Breast epithelium (tissue), 4 donors: ENCODE results near the gene HDGF. TPM values are rescaled to one million over a fixed set of nuclear protein-coding genes. Genes with fewer than 3 reads are reported as not detected.

ENCODE experiments used
- DNase-seq, 2 donors: peaks; one replicate each; pipeline ENCODE4 v3.0.0-alpha.2; 2019; ENCODE audit warnings: low spot score in 2 of 2
- H3K27ac ChIP-seq, 2 donors: fragments of 200-600 bp; sonication (generic) in 1 of 2; one replicate each; pipeline ENCODE4 v1.5.1; 2016 to 2019; ENCODE audit warnings: mild to moderate bottlenecking in 1 of 2
- H3K27me3 ChIP-seq, 2 donors: fragments of 200-600 bp; sonication (generic) in 1 of 2; one replicate each; pipeline versions ENCODE4 v1.5.1 to v1.6.0; 2017 to 2019; ENCODE audit warnings: control low read depth in 1 of 2, mild to moderate bottlenecking in 1 of 2
- H3K36me3 ChIP-seq: fragments of 200-600 bp; one replicate; pipeline ENCODE4 v1.5.1; 2019
- H3K4me1 ChIP-seq, 2 donors: fragments of 200-600 bp; sonication (generic); one replicate each; pipeline ENCODE4 v1.5.1; 2016 to 2019; ENCODE audit warnings: control low read depth in 1 of 2
- H3K4me3 ChIP-seq, 3 donors: fragments of 200-600 bp; sonication (generic); 1 replicate in 2 of 3; 2 replicates in 1 of 3; pipeline ENCODE4 v1.5.1; 2016 to 2019; ENCODE audit warnings: mild to moderate bottlenecking in 3 of 3, moderate library complexity in 2 of 3
- H3K9me3 ChIP-seq, 2 donors: fragments of 200-600 bp; sonication (generic) in 1 of 2; one replicate each; pipeline ENCODE4 v1.5.1; 2016 to 2019; ENCODE audit warnings: control low read depth in 1 of 2
- POLR2A ChIP-seq: fragments of 450-650 bp; IDR thresholded peaks from one replicate; pipeline ENCODE4 v1.6.1; 2016; ENCODE audit warnings: antibody characterized with exemption, mild to moderate bottlenecking, moderate library complexity
- POLR2AphosphoS5 ChIP-seq, 3 donors: sonication (generic); formaldehyde crosslinking; IDR thresholded peaks; one replicate each; pipeline ENCODE4 v1.6.1; 2017; ENCODE audit warnings: antibody characterized with exemption in 3 of 3
- intact Hi-C: fragments of 100-400 bp; cut with DNase I; formaldehyde crosslinking; loops from one replicate; pipeline ENCODE4 v1.15.1; 2023; ENCODE audit warnings: low total_unique reads
- total RNA-seq, 3 donors: library from RNA; depleted of rRNA; stranded (reverse); fragments of >200 nt; gene quantifications; one replicate each; pipeline ENCODE4 v1.1.0, GENCODE V29; 2016
- TF ChIP-seq, protein P1 (sequence below), 3 donors: fragments of 450-650 bp; IDR thresholded peaks; one replicate each; pipeline ENCODE4 v1.5.1; 2016 to 2017; ENCODE audit warnings: antibody characterized with exemption in 3 of 3, mild to moderate bottlenecking in 3 of 3, moderate library complexity in 3 of 3

The HDGF gene
- total RNA-seq, 3 donors from 2014 or later = 133 to 178 (median 173) TPM

DNA sequence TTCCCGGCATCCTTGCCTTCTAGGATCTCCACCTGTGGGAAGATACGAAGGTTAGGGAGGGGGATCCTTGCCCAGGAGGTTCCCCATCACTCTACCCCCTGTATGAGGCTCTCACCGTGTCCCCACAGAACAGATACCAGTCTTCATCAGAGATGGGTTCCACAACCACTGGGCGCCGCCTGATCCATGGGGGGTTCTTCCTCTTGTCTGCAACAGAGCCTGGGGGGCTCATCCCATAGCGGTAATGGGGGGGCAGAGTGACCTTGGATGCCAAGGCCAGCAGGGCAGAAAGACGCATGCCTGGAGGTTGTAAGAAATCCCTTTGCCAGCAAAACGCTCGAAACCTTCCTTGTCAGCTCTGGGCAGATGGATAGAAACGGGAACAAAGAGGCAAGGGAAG is 13.1 kb downstream of the HDGF start:
- no peak for TF ChIP-seq POLR2AphosphoS5 (IDR thresholded peaks at IDR 0.05)
- TF ChIP-seq, protein P1, sequence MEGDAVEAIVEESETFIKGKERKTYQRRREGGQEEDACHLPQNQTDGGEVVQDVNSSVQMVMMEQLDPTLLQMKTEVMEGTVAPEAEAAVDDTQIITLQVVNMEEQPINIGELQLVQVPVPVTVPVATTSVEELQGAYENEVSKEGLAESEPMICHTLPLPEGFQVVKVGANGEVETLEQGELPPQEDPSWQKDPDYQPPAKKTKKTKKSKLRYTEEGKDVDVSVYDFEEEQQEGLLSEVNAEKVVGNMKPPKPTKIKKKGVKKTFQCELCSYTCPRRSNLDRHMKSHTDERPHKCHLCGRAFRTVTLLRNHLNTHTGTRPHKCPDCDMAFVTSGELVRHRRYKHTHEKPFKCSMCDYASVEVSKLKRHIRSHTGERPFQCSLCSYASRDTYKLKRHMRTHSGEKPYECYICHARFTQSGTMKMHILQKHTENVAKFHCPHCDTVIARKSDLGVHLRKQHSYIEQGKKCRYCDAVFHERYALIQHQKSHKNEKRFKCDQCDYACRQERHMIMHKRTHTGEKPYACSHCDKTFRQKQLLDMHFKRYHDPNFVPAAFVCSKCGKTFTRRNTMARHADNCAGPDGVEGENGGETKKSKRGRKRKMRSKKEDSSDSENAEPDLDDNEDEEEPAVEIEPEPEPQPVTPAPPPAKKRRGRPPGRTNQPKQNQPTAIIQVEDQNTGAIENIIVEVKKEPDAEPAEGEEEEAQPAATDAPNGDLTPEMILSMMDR (IDR thresholded peaks at IDR 0.05) = no peak
- no peak for TF ChIP-seq POLR2A

DNA sequence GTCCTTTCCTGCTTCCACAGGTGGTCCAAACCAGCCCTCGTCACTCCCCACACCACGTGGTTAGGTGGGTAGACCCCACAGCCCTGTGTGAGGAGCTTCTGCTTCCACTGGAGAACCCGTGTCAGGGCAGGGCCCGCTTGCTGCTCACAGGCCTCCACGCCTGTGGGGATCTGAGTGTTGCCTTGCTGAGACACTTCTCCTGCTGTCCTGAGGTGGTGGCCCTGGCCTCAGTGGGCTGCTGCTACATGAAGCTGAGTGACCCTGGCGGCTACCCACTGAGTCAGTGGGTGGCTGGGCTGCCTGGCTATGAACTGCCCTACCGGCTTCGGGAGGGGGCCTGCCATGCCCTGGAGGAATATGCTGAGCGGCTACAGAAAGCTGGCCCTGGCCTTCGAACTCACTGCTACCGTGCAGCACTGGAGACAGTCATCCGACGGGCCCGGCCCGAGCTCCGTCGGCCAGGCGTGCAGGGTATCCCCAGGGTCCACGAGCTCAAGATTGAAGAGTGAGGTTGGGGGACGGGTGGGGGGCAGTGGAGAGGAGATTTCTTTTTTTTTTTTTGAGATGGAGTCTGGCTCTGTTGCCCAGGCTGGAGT is 17.4 kb downstream of the HDGF start:
- intact Hi-C loops = no loop called here
- TF ChIP-seq POLR2AphosphoS5 (IDR thresholded peaks at IDR 0.05) = no peak
- no peaks in the 10 kb centered on the region for H3K9me3 ChIP-seq

More for the DNA sequence above, 13.1 kb downstream of the HDGF start:
- H3K36me3 ChIP-seq = peaks cover 6% of the 10 kb centered on the region
- H3K4me3 ChIP-seq = no peak overlapping the region
- no peaks in the 10 kb centered on the region for H3K27me3 ChIP-seq
- intact Hi-C loops = no loop called here
- peaks cover 0 to 5% of the 10 kb centered on the region in 2 donors for H3K4me1 ChIP-seq
- no peak for DNase-seq
- no peak overlapping the region for H3K27ac ChIP-seq
- no peaks in the 10 kb centered on the region for H3K9me3 ChIP-seq

DNA sequence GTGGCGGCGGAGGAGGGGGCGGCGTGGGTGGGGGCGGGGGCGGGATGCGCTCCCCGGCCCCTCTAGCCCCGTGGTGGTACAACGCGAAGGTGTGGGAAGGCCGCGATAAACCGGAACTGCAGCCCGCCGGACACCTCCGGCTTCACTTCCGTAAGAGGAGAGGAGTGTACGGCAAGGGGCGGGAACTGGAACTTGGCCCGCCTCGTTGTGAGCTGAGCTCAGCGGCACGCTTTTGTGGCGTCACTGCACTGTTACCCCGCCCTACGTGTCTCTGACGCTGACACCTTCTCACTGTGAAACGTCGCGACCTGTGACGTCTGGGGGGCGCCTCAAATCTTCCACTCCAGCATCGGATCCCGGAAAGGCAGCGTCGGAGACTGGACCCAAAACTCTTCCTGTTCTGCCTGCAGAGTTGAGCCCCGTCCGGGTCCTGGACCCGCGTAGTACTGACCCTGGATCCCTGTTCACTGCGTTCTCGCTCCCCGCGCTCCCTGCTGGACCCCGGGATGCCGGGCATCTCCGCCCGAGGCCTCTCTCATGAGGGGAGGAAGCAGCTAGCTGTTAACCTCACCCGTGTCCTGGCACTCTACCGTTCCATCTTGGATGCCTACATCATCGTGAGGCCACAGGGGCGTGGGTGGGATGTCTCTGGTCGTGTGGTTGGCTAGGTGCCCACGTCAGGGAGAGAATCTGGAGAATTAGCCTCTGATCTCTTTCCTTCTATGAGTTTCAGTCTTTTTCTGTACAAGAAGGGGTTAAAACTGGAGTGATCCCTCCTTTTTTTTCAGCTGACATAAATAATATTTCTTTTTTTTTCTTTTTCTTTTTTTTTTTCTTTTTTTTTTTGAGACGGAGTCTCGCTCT is 22.6 kb downstream of the HDGF start, which contains the start of gene ISG20L2:
Gene ISG20L2, minus strand, starts transcription at position 168 of the 864 bp plus-strand sequence. CDS start 1,114 bp downstream, outside the sequence.
- no peaks in the 10 kb centered on the region for H3K9me3 ChIP-seq
- no peaks in the 10 kb centered on the region for H3K27me3 ChIP-seq
- intact Hi-C loops = loop anchor here (10.0 kb wide), 1 partner anchor 136 kb away; the partner anchor contains the start of gene NTRK1
- peaks cover 11 to 26% of the 10 kb centered on the region in 2 donors for H3K4me1 ChIP-seq
- peak within 1 kb of the TSS; percentile 88 to 96 (median 90) for H3K4me3 ChIP-seq
- TF ChIP-seq, protein P1 (IDR thresholded peaks at IDR 0.05) = no peak
- TF ChIP-seq POLR2A (peak; percentile 60), POLR2AphosphoS5 (IDR thresholded peaks at IDR 0.05) (peak; percentile 34 to 81 (median 77))
- no peaks in the 10 kb centered on the region for H3K36me3 ChIP-seq
- peak; percentile 97 to 98 for DNase-seq
- peak within 1 kb of the TSS; percentile 97 to 99 for H3K27ac ChIP-seq

More for the DNA sequence above, 17.4 kb downstream of the HDGF start:
- Histone ChIP-seq H3K4me1 (no peaks in the 10 kb centered on the region), H3K27me3 (no peaks in the 10 kb centered on the region), H3K36me3 (peaks cover 6% of the 10 kb centered on the region), H3K4me3 (no peak overlapping the region), H3K27ac (no peak overlapping the region)
- no peak for DNase-seq

DNA sequence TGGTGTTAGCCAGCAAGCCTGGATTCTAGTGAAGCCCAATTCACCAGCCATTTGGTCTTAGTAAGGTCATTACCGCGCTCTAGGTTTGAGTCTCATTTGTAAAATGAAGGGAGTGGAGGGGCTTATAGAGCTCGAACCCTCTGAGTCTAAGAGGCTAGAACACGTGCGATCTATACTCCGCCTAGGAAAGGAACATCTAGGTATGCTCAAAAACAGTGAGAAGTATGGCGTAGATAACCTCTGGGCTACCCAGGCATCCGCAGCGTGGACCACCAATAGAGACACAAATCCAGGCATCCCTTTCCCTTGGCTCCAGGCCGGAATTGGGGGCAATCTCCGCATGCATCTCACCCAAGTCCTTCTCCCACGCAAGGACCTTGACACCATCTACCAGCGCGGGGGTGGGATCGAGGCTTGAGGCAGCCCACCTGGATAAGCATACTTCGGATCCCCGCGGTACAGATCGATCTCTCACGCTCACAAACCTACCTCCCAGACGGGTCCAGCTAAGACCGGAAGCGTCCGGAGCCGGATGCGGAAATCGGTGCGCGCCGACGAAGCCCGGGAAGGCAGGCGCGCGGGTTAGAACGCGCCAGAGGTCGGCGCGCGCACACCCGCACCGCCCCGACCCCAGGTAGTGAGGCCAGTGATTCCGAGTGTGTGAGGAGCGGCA is 23.4 kb downstream of the HDGF start, which contains the start of gene METTL25B:
Gene METTL25B, plus strand, starts transcription at position 544 of the 673 bp plus-strand sequence. CDS start 636 bp downstream, outside the sequence.
- DNase-seq = peak; percentile 77 to 82
- peak within 1 kb of the TSS; percentile 97 to 99 for H3K27ac ChIP-seq
- H3K4me1 ChIP-seq = peaks cover 11 to 26% of the 10 kb centered on the region in 2 donors
- H3K9me3 ChIP-seq = no peaks in the 10 kb centered on the region
- no peaks in the 10 kb centered on the region for H3K27me3 ChIP-seq
- intact Hi-C loops = loop anchor here (10.0 kb wide), 1 partner anchor 137 kb away; the partner anchor contains the start of gene NTRK1
- H3K36me3 ChIP-seq = no peaks in the 10 kb centered on the region
- H3K4me3 ChIP-seq = peak within 1 kb of the TSS; percentile 88 to 96 (median 90)
- TF ChIP-seq POLR2A (peak; percentile 63), POLR2AphosphoS5 (IDR thresholded peaks at IDR 0.05) (peak in 2 of 3 donors; percentile 9 to 37)
- TF ChIP-seq, protein P1 (IDR thresholded peaks at IDR 0.05) = no peak

DNA sequence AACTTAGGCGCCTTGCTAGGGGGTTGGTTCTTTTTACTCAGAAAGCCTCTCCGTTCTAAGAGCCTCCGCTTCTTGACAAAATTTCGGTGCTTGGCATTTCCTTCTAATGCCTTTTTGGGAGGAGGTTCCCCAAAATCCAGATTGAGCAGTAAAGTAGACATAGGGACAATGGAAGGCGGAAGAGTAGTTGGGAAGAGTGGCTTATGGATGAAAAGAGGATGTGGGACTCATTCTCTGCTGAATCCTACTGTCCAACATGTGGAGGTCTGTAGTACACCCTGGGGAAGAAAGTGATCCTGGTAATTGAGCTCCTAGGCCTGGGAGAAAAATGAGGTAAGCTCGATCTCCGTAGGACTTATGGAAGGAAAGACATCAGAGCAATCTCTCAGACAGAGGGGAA is 24.0 kb downstream of the HDGF start:
- H3K9me3 ChIP-seq = no peaks in the 10 kb centered on the region
- H3K27me3 ChIP-seq = no peaks in the 10 kb centered on the region
- H3K36me3 ChIP-seq = no peaks in the 10 kb centered on the region
- DNase-seq = no peak
- H3K27ac ChIP-seq = peak overlapping the region; percentile 97 to 99
- TF ChIP-seq, protein P1 (IDR thresholded peaks at IDR 0.05) = no peak
- TF ChIP-seq POLR2A = no peak
- TF ChIP-seq POLR2AphosphoS5 (IDR thresholded peaks at IDR 0.05) = no peak
- intact Hi-C loops = loop anchor here (10.0 kb wide), 1 partner anchor 137 kb away; the partner anchor contains the start of gene NTRK1
- peaks cover 11 to 26% of the 10 kb centered on the region in 2 donors for H3K4me1 ChIP-seq
- H3K4me3 ChIP-seq = peak overlapping the region; percentile 88 to 96 (median 90)
